Heart right ventricle (tissue), 16 donors: ENCODE results near the gene TOMM22. TPM values are rescaled to one million over a fixed set of nuclear protein-coding genes. Genes with fewer than 3 reads are reported as not detected.

ENCODE experiments used
- ATAC-seq, 8 donors: fragments of 200-7000 bp; cut with Tn5 transposase; one replicate each; pipeline ENCODE4 v1.9.1; 2020; ENCODE audit warnings: mild to moderate bottlenecking in 8 of 8, moderate library complexity in 8 of 8, moderate number of reproducible peaks in 1 of 8
- DNase-seq, 2 donors: peaks; one replicate each; pipeline ENCODE4 v3.0.0-alpha.2; 2020
- H3K27ac ChIP-seq, 10 donors: fragments of 200-600 bp; sonication (generic) in 2 of 10; one replicate each; pipeline versions ENCODE4 v1.5.0 to v1.8.0; 2020 to 2022; ENCODE audit warnings: mild to moderate bottlenecking in 3 of 10
- H3K27me3 ChIP-seq, 7 donors: fragments of 200-600 bp; one replicate each; pipeline ENCODE4 v1.8.0; 2021 to 2022; ENCODE audit warnings: mild to moderate bottlenecking in 2 of 7
- H3K36me3 ChIP-seq, 9 donors: fragments of 200-600 bp; sonication (generic) in 1 of 9; one replicate each; pipeline versions ENCODE4 v1.5.0 to v1.8.0; 2020 to 2022; ENCODE audit warnings: mild to moderate bottlenecking in 2 of 9
- H3K4me1 ChIP-seq, 9 donors: fragments of 200-600 bp; sonication (generic) in 1 of 9; one replicate each; pipeline versions ENCODE4 v1.5.0 to v1.8.0; 2020 to 2022; ENCODE audit warnings: mild to moderate bottlenecking in 4 of 9
- H3K4me3 ChIP-seq, 10 donors: fragments of 200-600 bp; sonication (generic) in 2 of 10; one replicate each; pipeline versions ENCODE4 v1.5.0 to v1.8.0; 2020 to 2022; ENCODE audit warnings: mild to moderate bottlenecking in 7 of 10, moderate library complexity in 2 of 10
- H3K9me3 ChIP-seq, 11 donors: fragments of 200-600 bp in 10 of 11; sonication (generic) in 2 of 11; one replicate each; pipeline versions ENCODE4 v1.5.0 to v1.8.0; 2013 to 2022; ENCODE audit warnings: mild to moderate bottlenecking in 2 of 11, control low read depth in 1 of 11, moderate library complexity in 1 of 11
- CTCF ChIP-seq, 9 donors: fragments of 200-600 bp; sonication (generic) in 2 of 9; IDR thresholded peaks; one replicate each; pipeline versions ENCODE4 v1.5.0 to v1.8.0; 2021 to 2022; ENCODE audit warnings: antibody characterized with exemption in 9 of 9, mild to moderate bottlenecking in 5 of 9, moderate library complexity in 1 of 9
- WGBS, 2 donors: extraction: QIAGEN DNeasy Blood & Tissue Kit; methylation state at CpG; one replicate each; pipeline ENCODE4 v1.1.7; 2013; ENCODE audit warnings: inconsistent platforms in 1 of 2; 5-methylcytosine and 5-hydroxymethylcytosine counted together
- intact Hi-C, 10 donors: fragments of 100-400 bp; cut with DNase I; formaldehyde crosslinking; loops; one replicate each; pipeline versions ENCODE4 v1.11.1 to v1.14.2; 2022
- polyA plus RNA-seq, 2 donors: library from polyadenylated mRNA; stranded (reverse); fragments of 200-250 nt; gene quantifications; one replicate each; pipeline ENCODE4 v1.2.3, GENCODE V29; 2013
- total RNA-seq, 10 donors: library from RNA; stranded (reverse); fragmentation: NEBNext Ultra II Directional in 3 of 10; extraction: Animal tissue kit (Norgen Biotek cat#: 25700) in 3 of 10; gene quantifications; one replicate each; pipeline versions ENCODE4 v1.2.1 to v1.2.4, GENCODE V29; 2021 to 2023
- donor health status: Arrhythmogenic right ventricular cardiomyopathy.
- donor health status: ischemic (EF 13 %, LVEDD 7.1; RV severe dilation, severe dysfunction).
- donor health status: healthy with polysubstance abuse.
- donor health status: DM: no; HTN: yes; CAD: no.
- donor health status: DM: no; HTN: no; CAD: no.
- donor health status: ischemic (EF 25% LVEDD 6.9; RV normal size, moderate dysfunction).
- donor health status: ischemic (EF 25% LVEDD 5.7; RV mildly dilated, moderate dysfunction).
- donor health status: healthy.
- donor health status: DM: yes; HTN: yes; CAD: no.
- donor health status: Ischemic cardiomyopathy.
- donor health status: ischemic (EF 35%, LVEDD 5.7; RV mildly dilated, moderate dysfunction).
- donor health status: nonischemic (EF 11% LVEDD 7.7; RV severe dilation, severe dysfunction).
- donor health status: DM: yes; HTN: yes; CAD: no.
- donor health status: PGD.
- donor health status: ischemic (EF 29% LVEDD 5.4; RV normal size, mild dysfunction).
- donor health status: nonischemic (EF 23%, LVEDD 6.1; RV moderate dilation, normal function).

Gene TOMM22
- total and polyA plus RNA-seq, 12 donors: 23.0 to 86.2 (median 70.5) TPM

- no peak for TF ChIP-seq CTCF (IDR thresholded peaks at IDR 0.05)
- Histone ChIP-seq H3K27me3 (no peaks in the 10 kb centered on the region), H3K4me3 (no peak overlapping the region), H3K9me3 (no peaks in the 10 kb centered on the region), H3K27ac (peak overlapping the region in 1 of 10 donors; percentile 1), H3K36me3 (peaks cover 7 to 100% (median 72%) of the 10 kb centered on the region in 9 donors), H3K4me1 (peaks cover under 1 to 23% (median 10%) of the 10 kb centered on the region in 9 donors)
- DNase-seq (no peak), ATAC-seq (no peak)
- WGBS, 2 donors: 93% methylated on average over 15 of the region's 15 CpGs
- intact Hi-C loops: no loop called here
Measured at GRCh38 chr22:38727530-38728451, 46.0 kb downstream of the TOMM22 start.

- H3K36me3 ChIP-seq: peaks cover 7 to 100% (median 61%) of the 10 kb centered on the region in 9 donors
- DNase-seq (peak in 1 of 2 donors; percentile 44), ATAC-seq (peak in 1 of 8 donors; percentile 13)
- H3K9me3 ChIP-seq: no peaks in the 10 kb centered on the region
- no peak overlapping the region for H3K4me3 ChIP-seq
- H3K27me3 ChIP-seq: no peaks in the 10 kb centered on the region
- peak overlapping the region in 1 of 10 donors; percentile 1 for H3K27ac ChIP-seq
- WGBS, 2 donors: 88 to 89% methylated on average over 18 of the region's 18 CpGs
- peaks cover 9 to 37% (median 22%) of the 10 kb centered on the region in 9 donors for H3K4me1 ChIP-seq
- no peak for TF ChIP-seq CTCF (IDR thresholded peaks at IDR 0.05)
- intact Hi-C loops: no loop called here
Measured at GRCh38 chr22:38728871-38729796, 47.4 kb downstream of the TOMM22 start.

GRCh38 chr22:38729946-38730345, 48.2 kb downstream of the TOMM22 start:
- Histone ChIP-seq H3K36me3 (peaks cover 7 to 100% (median 53%) of the 10 kb centered on the region in 9 donors), H3K4me3 (no peak overlapping the region), H3K9me3 (no peaks in the 10 kb centered on the region), H3K4me1 (peaks cover 9 to 45% (median 28%) of the 10 kb centered on the region in 9 donors), H3K27ac (no peak overlapping the region), H3K27me3 (no peaks in the 10 kb centered on the region)
- no peak for TF ChIP-seq CTCF (IDR thresholded peaks at IDR 0.05)
- DNase-seq (no peak), ATAC-seq (no peak)
- WGBS, 2 donors: 86 to 88% methylated on average over 6 of the region's 6 CpGs
- intact Hi-C loops: no loop called here

- no peak overlapping the region for H3K27ac ChIP-seq
- H3K9me3 ChIP-seq: no peaks in the 10 kb centered on the region
- 94 to 95% methylated on average over 13 of the region's 13 CpGs for WGBS, 2 donors
- peaks cover 7 to 100% (median 51%) of the 10 kb centered on the region in 9 donors for H3K36me3 ChIP-seq
- H3K4me1 ChIP-seq: peaks cover 9 to 46% (median 28%) of the 10 kb centered on the region in 9 donors
- no peak overlapping the region for H3K4me3 ChIP-seq
- TF ChIP-seq CTCF (IDR thresholded peaks at IDR 0.05): no peak
- no peaks in the 10 kb centered on the region for H3K27me3 ChIP-seq
- DNase-seq: no peak
- intact Hi-C loops: no loop called here
- no peak for ATAC-seq
Measured at GRCh38 chr22:38730411-38730871, 48.7 kb downstream of the TOMM22 start.
